ENCODE measurements around the gene CACNA2D3. TPM values are rescaled to one million over a fixed set of nuclear protein-coding genes. Genes with fewer than 3 reads are reported as not detected.

CACNA2D3 gene
- total and polyA plus RNA-seq, 12 donors: 0.26 to 13.7 (median 2.8) TPM; not detected in 1

DNA sequence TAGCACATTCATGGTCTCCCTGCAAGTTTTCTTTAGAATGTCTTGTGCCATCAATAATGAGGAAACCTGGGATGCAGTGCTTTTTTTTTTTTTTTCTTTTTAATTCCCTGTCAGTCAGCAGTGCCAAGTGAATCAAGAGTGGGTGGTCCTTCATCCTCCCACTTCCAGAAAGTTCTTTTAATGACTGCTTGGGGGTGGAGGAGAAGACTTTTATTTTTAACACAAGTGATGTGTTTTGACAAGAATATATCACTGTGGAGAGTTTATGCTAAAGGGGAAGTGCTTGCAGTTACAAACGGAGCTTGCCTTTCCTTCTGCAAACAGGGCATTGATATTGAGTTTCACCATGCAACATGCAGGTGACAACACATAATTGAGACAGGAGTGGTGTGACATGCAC, 69.7 kb downstream of the CACNA2D3 start:
- 7 to 27% (median 20%) methylated on average over 1 of the region's 1 CpG for WGBS, 4 donors
- TF ChIP-seq, protein P1, sequence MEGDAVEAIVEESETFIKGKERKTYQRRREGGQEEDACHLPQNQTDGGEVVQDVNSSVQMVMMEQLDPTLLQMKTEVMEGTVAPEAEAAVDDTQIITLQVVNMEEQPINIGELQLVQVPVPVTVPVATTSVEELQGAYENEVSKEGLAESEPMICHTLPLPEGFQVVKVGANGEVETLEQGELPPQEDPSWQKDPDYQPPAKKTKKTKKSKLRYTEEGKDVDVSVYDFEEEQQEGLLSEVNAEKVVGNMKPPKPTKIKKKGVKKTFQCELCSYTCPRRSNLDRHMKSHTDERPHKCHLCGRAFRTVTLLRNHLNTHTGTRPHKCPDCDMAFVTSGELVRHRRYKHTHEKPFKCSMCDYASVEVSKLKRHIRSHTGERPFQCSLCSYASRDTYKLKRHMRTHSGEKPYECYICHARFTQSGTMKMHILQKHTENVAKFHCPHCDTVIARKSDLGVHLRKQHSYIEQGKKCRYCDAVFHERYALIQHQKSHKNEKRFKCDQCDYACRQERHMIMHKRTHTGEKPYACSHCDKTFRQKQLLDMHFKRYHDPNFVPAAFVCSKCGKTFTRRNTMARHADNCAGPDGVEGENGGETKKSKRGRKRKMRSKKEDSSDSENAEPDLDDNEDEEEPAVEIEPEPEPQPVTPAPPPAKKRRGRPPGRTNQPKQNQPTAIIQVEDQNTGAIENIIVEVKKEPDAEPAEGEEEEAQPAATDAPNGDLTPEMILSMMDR (IDR thresholded peaks at IDR 0.05): no peak
- TF ChIP-seq POLR2A (IDR thresholded peaks at IDR 0.05): no peak
- no peak for DNase-seq

DNA sequence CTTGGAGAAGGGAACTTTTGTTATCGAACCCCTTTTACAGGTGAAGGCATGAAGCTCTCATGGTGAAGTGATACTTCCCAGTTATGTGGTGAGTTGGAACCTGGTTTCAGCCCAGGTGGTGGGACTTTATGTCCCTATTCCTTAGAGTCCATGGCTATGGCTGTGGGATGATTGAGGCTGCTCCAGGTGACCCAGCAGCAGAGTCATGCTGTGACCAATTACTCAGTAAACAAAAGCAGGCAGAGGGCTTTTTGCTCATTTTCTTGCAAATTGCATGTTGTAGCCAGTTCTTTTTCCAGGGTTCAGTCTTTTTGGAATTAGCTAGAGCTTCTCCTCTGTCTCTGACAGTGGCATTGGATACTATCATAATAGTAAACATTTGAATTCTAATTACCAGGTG, 70.7 kb downstream of the CACNA2D3 start:
- intact Hi-C loops (cut with DNase I): no loop called here
- 57 to 100% (median 84%) methylated on average over 1 of the region's 1 CpG for WGBS, 4 donors
- no peak overlapping the region for H3K27ac ChIP-seq
- no peaks in the 10 kb centered on the region for H3K9me3 ChIP-seq (replicated peaks in 1 of 3)
- H3K27me3 ChIP-seq: no peaks in the 10 kb centered on the region
- no peaks in the 10 kb centered on the region for H3K4me1 ChIP-seq (replicated peaks in 1 of 2)
- TF ChIP-seq, protein P1 (IDR thresholded peaks at IDR 0.05): no peak
- no peak for TF ChIP-seq POLR2A (IDR thresholded peaks at IDR 0.05)
- no peak overlapping the region for H3K4me3 ChIP-seq
- DNase-seq: no peak
- no peaks in the 10 kb centered on the region for H3K36me3 ChIP-seq (replicated peaks in 1 of 2)

More for the DNA sequence above, 69.7 kb downstream of the CACNA2D3 start:
- H3K36me3 ChIP-seq (replicated peaks in 1 of 2): no peaks in the 10 kb centered on the region
- no peak overlapping the region for H3K27ac ChIP-seq
- no peaks in the 10 kb centered on the region for H3K27me3 ChIP-seq
- no peak overlapping the region for H3K4me3 ChIP-seq
- H3K4me1 ChIP-seq (replicated peaks in 1 of 2): no peaks in the 10 kb centered on the region
- no peaks in the 10 kb centered on the region for H3K9me3 ChIP-seq (replicated peaks in 1 of 3)
- intact Hi-C loops (cut with DNase I): no loop called here

DNA sequence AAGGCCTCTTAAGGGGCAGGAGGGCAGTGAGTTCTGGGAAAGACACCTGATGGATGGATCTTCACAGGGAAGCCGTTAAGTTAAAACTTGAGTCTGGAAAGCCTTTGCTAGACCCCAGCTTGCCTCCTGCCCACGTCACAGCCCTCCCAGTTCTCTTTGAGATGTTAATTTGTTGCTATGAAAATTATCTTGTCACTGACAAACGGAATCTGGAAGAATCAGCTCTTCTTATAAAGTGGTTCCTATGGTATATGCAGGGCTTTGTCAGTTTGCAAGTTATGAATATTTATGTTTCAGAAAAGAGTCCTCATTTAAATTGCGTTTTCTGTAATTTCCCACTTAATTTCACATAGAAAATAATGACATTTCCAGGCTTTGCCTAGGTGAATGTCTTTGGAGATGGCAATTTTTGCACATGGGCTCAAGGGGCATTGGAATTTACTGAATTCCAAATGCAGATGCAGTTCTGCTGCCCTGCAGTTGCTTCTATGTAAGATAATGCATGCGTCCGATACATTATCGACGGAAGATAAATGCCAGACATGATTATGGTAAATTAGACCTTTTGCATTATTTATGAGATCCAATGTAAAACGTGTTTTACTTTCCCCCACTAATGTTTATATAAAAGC, 74.1 kb downstream of the CACNA2D3 start:
- TF ChIP-seq, protein P1 (IDR thresholded peaks at IDR 0.05): no peak
- TF ChIP-seq POLR2A (IDR thresholded peaks at IDR 0.05): no peak
- Histone ChIP-seq H3K4me1 (replicated peaks in 1 of 2) (no peaks in the 10 kb centered on the region), H3K9me3 (replicated peaks in 1 of 3) (no peaks in the 10 kb centered on the region), H3K27me3 (no peaks in the 10 kb centered on the region), H3K36me3 (replicated peaks in 1 of 2) (no peaks in the 10 kb centered on the region), H3K4me3 (no peak overlapping the region), H3K27ac (no peak overlapping the region)
- WGBS, 4 donors: 67 to 71% (median 69%) methylated on average over 9 of the region's 9 CpGs
- DNase-seq: no peak
- intact Hi-C loops (cut with DNase I): no loop called here

DNA sequence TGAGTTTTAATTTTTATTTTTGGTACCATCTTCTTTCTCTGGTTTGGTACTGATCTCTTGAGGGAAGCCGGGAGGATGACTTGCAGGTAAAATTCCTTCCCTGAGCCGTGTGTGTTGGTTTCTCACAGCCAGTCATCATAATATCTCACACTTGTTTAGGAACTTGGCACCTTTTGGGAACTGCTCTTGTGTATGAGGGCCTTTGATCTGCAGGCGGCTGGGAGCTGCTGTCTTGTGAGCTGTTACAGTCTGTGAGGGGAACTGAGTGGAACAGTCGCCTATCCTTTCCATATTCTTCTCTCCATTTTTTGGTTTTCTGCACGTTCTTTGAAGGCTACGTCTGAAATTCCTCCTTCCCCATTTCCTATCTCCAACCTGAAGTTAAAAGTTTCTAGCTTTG, 75.2 kb downstream of the CACNA2D3 start:
- no peaks in the 10 kb centered on the region for H3K4me1 ChIP-seq (replicated peaks in 1 of 2)
- no peak overlapping the region for H3K27ac ChIP-seq
- DNase-seq: no peak
- H3K27me3 ChIP-seq: no peaks in the 10 kb centered on the region
- no peaks in the 10 kb centered on the region for H3K9me3 ChIP-seq (replicated peaks in 1 of 3)
- WGBS, 4 donors: 53 to 66% (median 59%) methylated on average over 6 of the region's 6 CpGs
- intact Hi-C loops (cut with DNase I): no loop called here
- no peak for TF ChIP-seq POLR2A (IDR thresholded peaks at IDR 0.05)
- TF ChIP-seq, protein P1 (IDR thresholded peaks at IDR 0.05): no peak
- H3K36me3 ChIP-seq (replicated peaks in 1 of 2): no peaks in the 10 kb centered on the region
- H3K4me3 ChIP-seq: no peak overlapping the region
